ENCODE data around the gene KRTAP1-1. TPM values are rescaled to one million over a fixed set of nuclear protein-coding genes. Genes with fewer than 3 reads are reported as not detected.

KRTAP1-1 gene
- total and polyA plus RNA-seq, 2 donors (not counting 1 experiment from before 2014, with no cell fraction given), result not detected

- intact Hi-C loops (cut with micrococcal nuclease), result no loop called here
- H3K4me3 Mint-ChIP-seq, result no peak overlapping the region
- H3K4me3 ChIP-seq (ENCODE audit: control extremely low read depth in 1 of 5, extremely low read depth in 1 of 5, insufficient read depth in 1 of 5, low read depth in 2 of 5, low read length in 4 of 5), result no peak overlapping the region
- H3K9me3 ChIP-seq (ENCODE audit: control extremely low read depth in 1 of 3, control insufficient read depth in 2 of 3, insufficient read depth in 1 of 3, low read length in 2 of 3), result no peaks in the 10 kb centered on the region
- TF ChIP-seq CTCF (IDR thresholded peaks at IDR 0.05), result no peak
- TF ChIP-seq EZH2 (IDR thresholded peaks at IDR 0.05; ENCODE audit: borderline replicate concordance, insufficient read depth, low read depth, low read length, poor library complexity, severe bottlenecking), result no peak
- no peak for DNase-seq
- no peak overlapping the region for H3K27ac Mint-ChIP-seq
- no peaks in the 10 kb centered on the region for H3K4me1 Mint-ChIP-seq
- 90% methylated on average over 6 of the region's 6 CpGs for WGBS (ENCODE audit: insufficient coverage)
- H3K36me3 ChIP-seq (replicated peaks in 1 of 2; ENCODE audit: control extremely low read depth in 1 of 2, control insufficient read depth in 1 of 2, extremely low read depth in 1 of 2, insufficient read depth in 2 of 2, low read length in 1 of 2), result no peaks in the 10 kb centered on the region
- no peak overlapping the region for H3K9ac ChIP-seq (ENCODE audit: low read length)
- no peaks in the 10 kb centered on the region for H3K4me1 ChIP-seq (ENCODE audit: control insufficient read depth in 2 of 2, insufficient read depth in 2 of 2, low read length in 2 of 2)
- H2AFZ ChIP-seq (ENCODE audit: insufficient read depth, low read depth, low read length, poor library complexity, severe bottlenecking), result no peak overlapping the region
- ATAC-seq (ENCODE audit: low read depth), result no peak
- no peaks in the 10 kb centered on the region for H3K9me3 Mint-ChIP-seq (ENCODE audit: insufficient read depth)
- no peak overlapping the region for H3K27ac ChIP-seq (ENCODE audit: low read length in 2 of 2)
- ChIA-PET CTCF (no interaction called here), POLR2A (no interaction called here)
- no peaks in the 10 kb centered on the region for H3K79me2 ChIP-seq (ENCODE audit: control insufficient read depth, insufficient read depth, low read length)
- peaks cover 14% of the 10 kb centered on the region for H3K27me3 Mint-ChIP-seq
- no peaks in the 10 kb centered on the region for H3K27me3 ChIP-seq (replicated peaks in 1 of 4; ENCODE audit: control extremely low read depth in 1 of 4, control insufficient read depth in 3 of 4, insufficient read depth in 4 of 4, low read length in 3 of 4)
- H3K4me2 ChIP-seq (replicated peaks; ENCODE audit: low read depth, low read length, poor library complexity, severe bottlenecking), result no peak overlapping the region
- no peaks in the 10 kb centered on the region for H4K20me1 ChIP-seq (ENCODE audit: control insufficient read depth, insufficient read depth, low read length, poor library complexity, severe bottlenecking)
Measured at GRCh38 chr17:41012326-41013120, 28.7 kb downstream of the KRTAP1-1 start.

- Histone ChIP-seq H3K27ac (ENCODE audit: low read length in 2 of 2) (no peak overlapping the region), H3K79me2 (ENCODE audit: control insufficient read depth, insufficient read depth, low read length) (no peaks in the 10 kb centered on the region), H3K9me3 (ENCODE audit: control extremely low read depth in 1 of 3, control insufficient read depth in 2 of 3, insufficient read depth in 1 of 3, low read length in 2 of 3) (no peaks in the 10 kb centered on the region), H3K4me1 (ENCODE audit: control insufficient read depth in 2 of 2, insufficient read depth in 2 of 2, low read length in 2 of 2) (no peaks in the 10 kb centered on the region), H3K27me3 (replicated peaks in 1 of 4; ENCODE audit: control extremely low read depth in 1 of 4, control insufficient read depth in 3 of 4, insufficient read depth in 4 of 4, low read length in 3 of 4) (no peaks in the 10 kb centered on the region), H4K20me1 (ENCODE audit: control insufficient read depth, insufficient read depth, low read length, poor library complexity, severe bottlenecking) (no peaks in the 10 kb centered on the region), H3K4me3 (ENCODE audit: control extremely low read depth in 1 of 5, extremely low read depth in 1 of 5, insufficient read depth in 1 of 5, low read depth in 2 of 5, low read length in 4 of 5) (no peak overlapping the region), H3K4me2 (replicated peaks; ENCODE audit: low read depth, low read length, poor library complexity, severe bottlenecking) (no peak overlapping the region), H2AFZ (ENCODE audit: insufficient read depth, low read depth, low read length, poor library complexity, severe bottlenecking) (no peak overlapping the region), H3K9ac (ENCODE audit: low read length) (no peak overlapping the region), H3K36me3 (replicated peaks in 1 of 2; ENCODE audit: control extremely low read depth in 1 of 2, control insufficient read depth in 1 of 2, extremely low read depth in 1 of 2, insufficient read depth in 2 of 2, low read length in 1 of 2) (no peaks in the 10 kb centered on the region)
- DNase-seq (no peak), ATAC-seq (ENCODE audit: low read depth) (no peak)
- Mint-ChIP-seq H3K4me1 (no peaks in the 10 kb centered on the region), H3K4me3 (no peak overlapping the region), H3K27me3 (peaks cover 17% of the 10 kb centered on the region), H3K27ac (no peak overlapping the region), H3K9me3 (ENCODE audit: insufficient read depth) (no peaks in the 10 kb centered on the region)
- ChIA-PET CTCF (no interaction called here), POLR2A (no interaction called here)
- intact Hi-C loops (cut with micrococcal nuclease), result no loop called here
- no peak for TF ChIP-seq CTCF (IDR thresholded peaks at IDR 0.05)
- TF ChIP-seq EZH2 (IDR thresholded peaks at IDR 0.05; ENCODE audit: borderline replicate concordance, insufficient read depth, low read depth, low read length, poor library complexity, severe bottlenecking), result no peak
Measured at GRCh38 chr17:41010441-41010840, 30.8 kb downstream of the KRTAP1-1 start.

All from B cell (primary cell).